Activated CD4-positive, alpha-beta T cell treated with anti-CD3 and anti-CD28 coated beads, Interleukin-2, amount 50 U/mL, for 4 hours (primary cell): ENCODE results near the gene HK1.
A peak's percentile ranks its signal among the peaks of the same experiment; 100 is the strongest.
"Not testable (repeated sequence)": the region's sequence is repeated elsewhere in the genome, so short reads cannot be mapped to it uniquely, and the experiment has no call there.

Source experiments
- DNase-seq, 2 experiments: peaks; one replicate each; pipeline ENCODE4 v3.0.0-alpha.2; 2020

HK1 gene

DNA sequence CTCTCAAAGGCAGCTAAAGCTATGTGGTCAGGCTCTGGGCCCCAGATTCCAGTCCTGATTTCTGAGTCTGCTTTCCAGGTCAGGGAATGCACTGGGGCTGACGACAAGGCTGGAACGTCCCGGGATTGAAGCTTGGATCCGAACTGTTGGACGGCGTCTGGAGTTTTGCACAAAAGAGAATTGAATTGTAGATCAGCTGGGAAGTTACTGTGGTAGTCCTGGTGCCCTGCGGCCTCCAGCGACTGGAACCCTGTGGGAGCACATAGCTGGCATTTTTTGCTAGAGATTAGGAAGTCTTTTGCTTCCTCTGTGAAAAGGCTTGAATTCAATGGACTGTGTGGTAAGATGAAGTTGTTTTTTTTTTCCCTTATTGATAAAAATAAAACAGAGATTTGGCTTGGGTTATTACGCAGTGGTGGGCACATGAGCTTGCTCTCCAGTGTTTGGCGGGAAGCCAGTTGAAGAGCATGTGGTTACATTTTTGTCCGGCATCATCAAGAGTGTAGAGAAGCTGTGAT, at the start of gene HK1:
HK1 (plus strand) TSS at position 51 of the 518 bp plus-strand sequence.
- DNase-seq, result no peak

DNA sequence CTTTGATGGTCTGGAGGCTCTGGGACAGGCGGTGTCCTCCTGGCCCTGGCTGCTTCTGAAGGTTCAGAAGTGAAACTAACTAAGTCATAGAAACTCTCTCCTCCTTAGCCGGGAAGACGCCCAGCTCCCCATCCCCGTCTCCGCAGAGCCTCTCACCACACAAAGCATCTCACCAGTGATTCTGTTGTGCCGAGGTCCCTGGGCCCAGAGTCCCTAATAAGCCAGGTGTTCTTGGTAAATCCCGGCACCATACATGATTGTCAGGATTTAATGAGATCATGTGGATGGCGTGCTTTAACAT, 48.7 kb upstream of the HK1 start:
- DNase-seq, result no peak

DNA sequence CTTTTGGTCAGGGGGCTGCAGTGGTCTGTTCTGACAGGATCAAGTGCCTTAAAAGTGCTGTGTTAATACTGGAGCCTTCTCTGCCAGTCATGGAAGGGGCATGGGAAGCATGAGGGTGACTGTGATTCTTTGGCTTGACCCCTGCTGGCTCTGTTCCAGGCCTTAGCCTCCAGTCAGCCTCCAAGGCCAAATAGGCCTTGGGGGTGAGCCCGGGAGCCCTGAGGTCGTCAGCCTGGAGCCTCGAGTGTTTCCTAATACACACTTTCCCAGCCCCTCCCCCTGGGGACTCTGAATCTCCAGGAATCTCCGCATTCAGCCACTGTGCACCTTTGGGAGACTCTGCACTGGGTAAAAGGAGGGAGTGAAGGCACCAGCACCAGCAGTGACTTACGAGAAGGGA, 48.2 kb upstream of the HK1 start:
- no peak for DNase-seq

- no peak for DNase-seq
Observed at GRCh38 chr10:69232252-69232651, 46.0 kb upstream of the HK1 start.

- peak; percentile 25 to 34 for DNase-seq
Observed at GRCh38 chr10:69232736-69233480, 45.4 kb upstream of the HK1 start.

DNA sequence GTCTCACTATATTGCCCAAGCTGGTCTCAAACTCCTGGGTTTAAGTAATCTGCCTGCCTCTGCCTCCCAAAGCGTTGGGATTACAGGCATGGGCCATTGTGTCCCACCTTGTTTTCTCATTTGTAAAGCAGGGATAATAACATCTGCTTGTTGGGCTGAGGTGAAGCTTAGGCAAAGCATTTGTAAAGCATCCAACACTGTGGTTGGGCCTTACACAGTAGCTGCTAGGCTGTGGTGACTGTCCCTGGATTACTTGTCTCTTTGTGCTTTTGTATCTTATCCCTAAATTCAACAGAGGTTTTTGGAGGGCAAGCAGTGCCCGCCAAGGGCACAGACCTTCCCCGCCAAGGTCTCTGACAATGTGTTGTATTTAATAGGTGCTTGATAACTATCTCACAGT, 43.8 kb upstream of the HK1 start:
- no peak for DNase-seq

GRCh38 chr10:69237528-69238159, 40.7 kb upstream of the HK1 start:
- DNase-seq, result peak; percentile 86 to 91

DNA sequence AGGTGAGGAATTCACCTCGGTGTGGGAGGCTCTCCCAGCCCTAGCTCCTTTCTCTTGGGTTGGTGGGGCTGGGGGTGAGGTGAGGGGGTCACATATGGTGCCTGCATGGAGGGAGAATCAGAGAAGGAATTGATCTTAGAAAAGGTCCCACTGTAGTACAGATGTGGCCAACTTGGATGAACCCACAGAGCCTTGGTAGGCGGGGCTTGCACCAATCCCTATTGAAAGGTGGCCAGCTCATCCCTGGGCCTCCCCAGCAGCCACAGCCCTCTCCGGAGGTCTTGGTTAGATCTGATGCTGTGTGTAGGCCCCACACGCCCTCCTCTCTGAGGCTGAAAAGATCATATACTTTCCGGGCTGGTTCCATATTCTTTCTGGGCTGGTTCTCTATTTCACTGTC, 39.2 kb upstream of the HK1 start:
- no peak for DNase-seq

- DNase-seq, result no peak
Observed at GRCh38 chr10:69239816-69240434, 38.4 kb upstream of the HK1 start.

DNA sequence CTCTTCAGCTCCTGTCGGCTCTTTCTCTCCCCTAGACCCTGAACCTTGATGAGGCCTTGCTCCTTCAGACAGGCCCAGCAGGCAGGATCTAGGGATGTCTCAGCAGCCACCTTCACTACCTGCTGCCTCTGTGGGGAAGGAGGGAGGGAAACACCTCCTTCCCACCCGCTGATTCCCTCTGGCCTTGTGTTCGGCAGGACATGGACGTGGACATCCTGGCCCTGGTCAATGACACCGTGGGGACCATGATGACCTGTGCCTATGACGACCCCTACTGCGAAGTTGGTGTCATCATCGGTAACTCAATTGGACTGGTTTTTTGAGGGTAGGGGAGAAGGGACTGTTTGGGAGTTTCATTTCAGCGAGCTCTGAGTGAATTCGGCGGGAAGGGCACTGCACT, 37.8 kb upstream of the HK1 start:
- DNase-seq, result no peak

DNA sequence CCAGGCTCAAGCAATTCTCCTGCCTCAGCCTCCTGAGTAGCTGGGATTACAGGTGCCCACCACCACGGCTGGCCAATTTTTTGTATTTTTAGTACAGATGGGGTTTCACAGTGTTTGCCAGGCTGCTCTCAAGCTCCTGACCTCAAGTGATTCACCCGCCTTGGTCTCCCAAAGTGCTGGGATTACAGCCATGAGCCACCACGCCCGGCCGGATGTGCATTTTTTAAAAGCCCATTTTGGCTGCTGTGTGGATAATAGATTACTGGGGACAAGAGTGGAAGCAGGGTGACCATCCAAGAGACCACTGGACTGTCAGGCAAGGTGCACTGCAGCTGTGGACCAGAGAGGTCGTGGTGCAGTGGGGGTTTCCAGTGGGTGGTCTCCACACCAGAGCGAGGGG, 36.7 kb upstream of the HK1 start:
- DNase-seq, result no peak

DNA sequence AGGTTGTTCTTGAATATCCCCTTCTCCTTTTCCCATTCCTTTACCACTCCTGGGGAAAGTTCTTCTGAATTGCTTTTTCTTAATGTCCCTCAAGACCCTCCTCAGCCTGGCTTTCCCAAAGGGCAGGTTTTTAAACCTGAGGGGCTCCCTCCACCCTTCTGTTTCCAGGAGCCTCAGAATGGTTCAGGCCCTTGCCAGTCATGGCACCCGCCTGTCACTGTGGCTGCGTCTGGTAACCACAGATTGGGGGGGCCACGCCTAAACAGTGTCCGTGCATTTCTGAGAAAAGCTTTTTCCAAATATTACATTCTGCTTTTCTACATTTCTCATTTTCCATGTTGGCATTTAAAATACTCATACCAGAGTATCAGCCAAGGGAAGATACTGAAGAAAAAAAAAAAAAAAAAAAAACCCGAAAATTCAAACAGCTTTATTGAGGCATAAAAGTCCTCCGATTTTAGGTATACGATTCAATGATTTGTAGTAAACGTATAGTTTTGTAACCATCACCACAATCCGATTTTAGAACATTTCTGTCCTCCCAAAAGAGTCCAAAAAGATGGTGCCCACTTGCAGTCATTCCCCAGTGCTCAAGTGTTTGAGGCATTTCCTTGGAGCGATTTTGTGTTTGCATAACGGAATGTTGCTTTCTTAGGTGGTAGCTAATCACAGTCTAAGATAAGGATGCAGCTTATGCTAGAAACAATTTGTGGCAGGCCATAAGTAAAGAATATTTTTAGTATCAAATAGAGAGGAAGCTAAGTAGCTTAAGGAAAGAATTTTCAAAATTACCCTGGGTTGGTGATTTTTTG, 36.0 kb upstream of the HK1 start:
- DNase-seq, result no peak

DNA sequence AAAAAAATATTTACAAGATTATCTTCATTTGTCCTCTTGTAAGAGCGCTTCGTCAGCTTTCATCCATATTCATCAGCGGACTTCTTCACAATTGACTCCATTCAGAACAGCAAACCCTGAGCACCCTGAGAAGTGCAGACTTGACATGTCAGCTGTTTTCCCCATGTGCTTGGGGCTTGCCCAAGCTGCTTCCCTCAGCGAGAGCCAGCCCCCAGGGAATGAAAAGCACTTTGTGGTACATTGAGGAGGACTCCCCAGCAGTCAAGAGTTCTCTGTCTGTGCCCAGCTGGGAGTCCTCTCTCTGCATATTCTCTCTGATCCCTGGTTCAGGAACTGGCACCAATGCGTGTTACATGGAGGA, 35.5 kb upstream of the HK1 start:
- DNase-seq, result no peak

DNA sequence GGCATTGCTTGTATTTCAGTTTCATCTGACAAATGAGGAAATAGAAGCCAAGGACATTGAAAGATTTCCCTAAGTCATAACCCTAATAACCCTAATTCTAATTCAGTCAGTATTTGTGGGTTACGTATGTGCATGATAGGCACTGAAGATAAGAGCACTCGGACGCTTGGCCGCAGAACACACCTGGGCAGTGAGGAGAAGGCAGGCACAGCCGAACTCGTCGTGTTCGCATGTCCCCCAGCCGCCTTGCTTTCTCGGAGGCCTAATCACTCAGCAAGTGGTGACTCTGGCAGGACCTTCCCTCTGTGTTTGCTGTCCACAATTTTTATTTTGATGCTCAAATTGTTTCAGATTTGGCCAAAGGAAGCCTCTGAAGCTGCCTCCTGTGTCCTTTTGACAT, 34.5 kb upstream of the HK1 start:
- no peak for DNase-seq

GRCh38 chr10:69246036-69246435, 32.3 kb upstream of the HK1 start:
- no peak for DNase-seq

GRCh38 chr10:69246581-69247312, 31.5 kb upstream of the HK1 start:
- no peak for DNase-seq

GRCh38 chr10:69247313-69247710, 31.0 kb upstream of the HK1 start:
- no peak for DNase-seq

GRCh38 chr10:69248117-69248730, 30.1 kb upstream of the HK1 start:
- DNase-seq, result no peak

- no peak for DNase-seq
Observed at GRCh38 chr10:69250041-69250440, 28.3 kb upstream of the HK1 start.

GRCh38 chr10:69251417-69251816, 26.9 kb upstream of the HK1 start:
- not testable (repeated sequence) for DNase-seq

- DNase-seq, result no peak
Observed at GRCh38 chr10:69253171-69253570, 25.1 kb upstream of the HK1 start.

- no peak for DNase-seq
Observed at GRCh38 chr10:69254877-69255276, 23.4 kb upstream of the HK1 start.
